ENCODE measurements around the gene SCNN1A. TPM values are rescaled to one million over a fixed set of nuclear protein-coding genes. Genes with fewer than 3 reads are reported as not detected.

Gene SCNN1A
- total RNA-seq, 1 donor from 2014 or later = 0.46 TPM

DNA sequence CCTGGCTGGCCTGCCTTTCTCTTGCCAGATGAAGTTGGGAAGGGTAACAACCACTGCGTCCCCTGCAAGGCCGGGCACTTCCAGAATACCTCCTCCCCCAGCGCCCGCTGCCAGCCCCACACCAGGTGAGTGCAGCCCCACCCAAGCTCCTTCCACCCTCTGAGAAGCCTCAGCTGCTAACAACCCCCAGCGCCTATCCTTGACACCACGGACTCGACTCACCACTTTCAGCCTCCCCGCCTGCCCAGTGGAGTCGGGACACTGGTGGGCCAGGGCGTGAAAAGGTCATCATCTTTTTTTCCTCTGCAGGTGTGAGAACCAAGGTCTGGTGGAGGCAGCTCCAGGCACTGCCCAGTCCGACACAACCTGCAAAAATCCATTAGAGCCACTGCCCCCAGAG, 10.7 kb upstream of the SCNN1A start:
- peak; percentile 62 for DNase-seq (ENCODE audit: low spot score)
- intact Hi-C loops (cut with DNase I) = no loop called here

DNA sequence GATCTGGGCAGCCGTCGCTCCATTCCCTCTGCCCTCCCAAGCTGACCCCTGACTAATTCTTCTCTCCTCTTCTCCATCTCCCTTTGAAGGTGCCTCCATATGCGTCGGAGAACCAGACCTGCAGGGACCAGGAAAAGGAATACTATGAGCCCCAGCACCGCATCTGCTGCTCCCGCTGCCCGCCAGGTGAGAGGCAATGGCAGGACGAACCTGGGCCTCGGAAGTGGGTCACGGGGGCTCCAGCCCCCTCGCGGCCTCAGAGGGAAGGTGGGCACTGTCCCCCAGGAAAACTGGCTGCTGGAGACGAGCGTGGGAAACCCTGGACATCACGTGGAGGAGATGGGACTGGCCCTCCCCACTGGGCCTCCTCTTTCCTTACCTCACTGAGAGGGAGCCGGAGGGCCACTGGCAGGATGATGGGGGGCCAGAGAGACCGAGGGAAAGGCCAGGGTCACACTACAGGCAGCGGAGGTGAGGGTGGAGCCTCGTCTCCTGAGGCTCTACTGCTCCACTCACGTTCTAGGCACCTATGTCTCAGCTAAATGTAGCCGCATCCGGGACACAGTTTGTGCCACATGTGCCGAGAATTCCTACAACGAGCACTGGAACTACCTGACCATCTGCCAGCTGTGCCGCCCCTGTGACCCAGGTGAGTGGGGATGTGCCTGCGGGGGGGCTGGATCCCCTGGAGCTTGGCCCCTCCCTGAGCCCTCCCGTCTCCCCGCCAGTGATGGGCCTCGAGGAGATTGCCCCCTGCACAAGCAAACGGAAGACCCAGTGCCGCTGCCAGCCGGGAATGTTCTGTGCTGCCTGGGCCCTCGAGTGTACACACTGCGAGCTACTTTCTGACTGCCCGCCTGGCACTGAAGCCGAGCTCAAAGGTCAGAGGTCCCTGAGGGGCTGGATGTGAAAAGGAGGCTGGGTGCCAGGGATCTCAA, 9.4 kb upstream of the SCNN1A start:
- peak; percentile 67 for DNase-seq (ENCODE audit: low spot score)
- intact Hi-C loops (cut with DNase I) = loop anchor here (1.0 kb wide), 1 partner anchor 46 kb away; no protein-coding TSS in a partner anchor

DNA sequence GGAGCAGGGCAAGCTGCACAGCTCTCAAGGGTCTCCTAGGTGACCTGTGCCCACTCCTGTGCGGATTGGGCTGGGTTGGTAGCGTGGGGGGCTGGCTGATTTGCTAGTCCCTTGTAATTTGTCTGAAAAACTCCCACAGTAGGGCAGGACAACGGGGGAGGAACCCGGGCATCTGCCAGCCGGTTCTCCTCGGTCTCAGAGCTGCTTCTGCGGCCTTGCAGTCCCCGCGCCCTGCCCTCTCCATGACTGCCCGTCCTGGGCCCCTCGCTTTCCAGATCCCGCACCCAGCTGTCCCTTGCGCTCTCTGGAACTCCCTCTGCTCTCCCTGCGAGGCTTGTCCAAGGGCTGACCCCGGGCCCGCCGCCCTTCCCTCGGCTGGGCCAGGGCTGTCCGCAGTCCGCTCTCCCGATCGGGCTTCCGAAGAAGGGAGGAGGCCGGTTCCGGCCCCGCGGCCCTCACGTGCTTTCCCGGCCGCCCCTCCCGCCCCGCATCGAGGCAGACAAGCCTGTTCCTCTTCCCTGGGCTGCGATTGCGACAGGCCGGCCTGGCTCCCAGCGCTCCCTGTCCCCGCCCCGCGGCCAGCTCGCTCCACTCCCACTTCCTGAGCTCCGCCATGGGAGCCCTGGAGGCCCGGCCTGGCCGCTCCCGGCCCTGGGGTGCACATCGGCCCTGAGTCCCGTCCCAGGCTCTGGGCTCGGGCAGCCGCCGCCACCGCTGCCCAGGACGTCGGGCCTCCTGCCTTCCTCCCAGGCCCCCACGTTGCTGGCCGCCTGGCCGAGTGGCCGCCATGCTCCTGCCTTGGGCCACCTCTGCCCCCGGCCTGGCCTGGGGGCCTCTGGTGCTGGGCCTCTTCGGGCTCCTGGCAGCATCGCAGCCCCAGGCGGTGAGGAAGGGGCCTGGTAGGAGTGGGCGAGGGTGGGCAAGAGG, 8.5 kb upstream of the SCNN1A start, which contains the start of gene LTBR:
Gene LTBR (plus strand): TSS at position 591 of the 927 bp plus-strand sequence. CDS start 197 bp downstream, at position 788.
- intact Hi-C loops (cut with DNase I) = loop anchor here (1.0 kb wide), 1 partner anchor 46 kb away; no protein-coding TSS in a partner anchor
- peak; percentile 99 for DNase-seq (ENCODE audit: low spot score)

DNA sequence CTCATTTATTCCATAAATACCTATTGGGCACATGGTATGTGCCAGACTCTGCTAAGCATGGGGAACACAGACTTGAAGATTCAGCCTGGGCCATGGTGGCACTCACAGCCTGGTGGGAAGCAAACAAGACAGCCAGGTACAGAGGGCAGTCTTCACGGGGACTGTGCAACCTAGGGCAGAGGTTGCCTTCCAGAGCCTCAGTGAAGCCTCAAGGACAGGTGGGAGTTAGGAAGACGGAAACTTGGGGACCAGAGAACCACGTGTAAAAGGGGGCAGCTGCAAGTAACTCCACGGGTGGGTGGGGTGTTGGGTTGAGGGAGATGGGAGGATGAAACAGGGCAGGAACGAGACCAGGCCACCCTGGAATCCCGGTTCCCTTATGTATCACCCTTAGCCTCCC, 7.6 kb upstream of the SCNN1A start:
- intact Hi-C loops (cut with DNase I) = no loop called here
- peak; percentile 72 for DNase-seq (ENCODE audit: low spot score)

DNA sequence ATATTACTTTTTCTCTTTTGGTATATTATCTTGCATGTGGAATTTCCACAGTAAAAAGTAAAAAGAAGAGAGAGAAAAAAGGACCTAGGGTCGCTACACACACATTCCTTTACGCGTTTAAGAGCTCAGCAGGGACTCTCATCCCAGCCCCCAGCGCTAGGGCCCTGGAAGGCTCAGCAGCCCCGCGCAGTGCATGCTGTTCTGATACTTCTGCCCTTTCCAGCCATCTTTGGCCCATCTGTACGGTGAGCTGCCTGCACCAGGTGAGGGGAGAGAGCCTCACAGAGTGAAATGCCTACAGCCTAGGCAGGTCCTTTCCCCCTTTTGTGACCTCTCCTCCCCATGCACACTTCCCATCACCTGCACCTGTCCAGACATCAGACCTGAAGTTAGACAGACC, 7.0 kb upstream of the SCNN1A start:
- peak; percentile 41 for DNase-seq (ENCODE audit: low spot score)
- intact Hi-C loops (cut with DNase I) = no loop called here

DNA sequence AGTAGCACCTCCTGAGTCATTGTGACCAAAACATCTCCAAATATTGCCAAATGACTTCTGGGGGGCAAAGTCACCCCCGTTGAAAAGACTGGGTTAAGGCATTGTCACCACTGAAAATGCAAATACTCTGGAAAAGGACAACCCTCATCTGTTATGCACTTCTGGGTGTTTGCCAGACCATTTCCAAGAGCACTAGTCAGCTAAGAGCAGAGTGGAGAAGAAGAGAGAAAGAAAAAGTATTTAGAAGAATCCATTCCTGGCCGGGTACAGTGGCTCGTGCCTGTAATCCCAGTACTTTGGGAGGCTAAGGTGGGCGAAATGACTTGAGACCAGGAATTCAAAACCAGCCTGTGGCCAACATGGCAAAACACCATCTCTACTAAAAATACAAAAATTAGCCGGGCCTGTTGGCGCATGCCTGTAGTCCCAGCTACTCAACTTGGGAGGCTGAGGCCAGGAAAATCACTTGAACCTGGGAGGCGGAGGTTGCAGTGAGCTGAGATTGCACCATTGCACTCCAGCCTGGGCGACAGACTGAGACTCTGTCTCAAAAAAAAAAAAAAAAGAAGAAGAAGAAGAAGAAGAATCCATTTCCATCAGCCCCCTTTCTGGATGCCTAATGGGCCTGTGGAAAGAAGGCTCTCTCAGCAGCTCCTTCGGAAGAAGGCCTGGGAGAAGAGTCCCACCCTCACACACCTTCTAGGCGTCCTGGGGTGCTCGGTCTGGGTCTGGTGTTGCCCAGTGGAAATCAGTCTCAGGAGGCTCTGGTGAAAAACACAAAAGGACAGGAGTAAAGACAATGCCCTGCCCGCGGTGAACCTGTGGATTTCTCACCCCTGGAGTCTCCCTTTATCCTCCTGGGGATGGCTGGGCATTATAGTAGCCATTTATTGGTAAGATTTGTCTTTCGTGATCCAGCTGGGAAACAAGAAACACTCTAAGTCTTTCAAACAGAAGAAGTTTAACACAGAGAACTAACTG, 5.1 kb upstream of the SCNN1A start:
- intact Hi-C loops (cut with DNase I) = no loop called here
- peak; percentile 26 for DNase-seq (ENCODE audit: low spot score)

DNA sequence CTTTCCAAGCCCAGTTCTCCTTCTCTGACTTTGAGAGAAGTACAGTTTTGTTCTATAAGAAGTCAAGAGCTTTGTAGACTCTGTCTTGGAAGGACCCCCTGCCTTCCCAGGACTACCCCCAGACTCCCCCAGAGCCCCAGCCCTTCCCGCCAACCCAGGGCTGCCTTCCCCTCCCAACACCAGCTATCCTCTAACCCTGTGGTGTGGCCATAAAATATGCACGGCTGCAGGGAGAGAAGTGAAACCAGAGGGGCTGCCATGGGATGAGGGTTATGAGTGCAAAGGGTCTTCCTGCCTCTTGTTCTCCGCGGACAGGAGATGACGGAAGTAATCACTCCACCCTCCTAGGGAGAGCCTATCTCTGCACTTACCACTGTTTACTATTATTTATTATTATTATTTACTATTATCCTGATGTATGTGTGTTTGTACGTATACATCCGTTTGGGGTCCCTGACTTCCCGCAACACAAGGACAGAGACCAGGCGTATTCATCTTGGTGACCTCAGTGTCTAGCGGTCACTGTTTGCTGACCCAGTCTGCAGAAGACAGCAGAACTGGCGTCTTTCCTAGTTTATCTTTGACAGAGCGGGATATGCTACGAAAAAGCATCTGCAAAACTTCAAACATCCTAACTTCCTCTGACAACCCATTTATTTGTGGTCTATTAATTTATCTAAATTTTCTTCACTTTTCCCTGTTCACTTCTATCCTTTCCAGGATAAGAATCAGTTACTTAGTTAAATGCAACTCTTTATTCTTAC, 3.5 kb upstream of the SCNN1A start:
- intact Hi-C loops (cut with DNase I) = no loop called here
- peak; percentile 44 for DNase-seq (ENCODE audit: low spot score)

DNA sequence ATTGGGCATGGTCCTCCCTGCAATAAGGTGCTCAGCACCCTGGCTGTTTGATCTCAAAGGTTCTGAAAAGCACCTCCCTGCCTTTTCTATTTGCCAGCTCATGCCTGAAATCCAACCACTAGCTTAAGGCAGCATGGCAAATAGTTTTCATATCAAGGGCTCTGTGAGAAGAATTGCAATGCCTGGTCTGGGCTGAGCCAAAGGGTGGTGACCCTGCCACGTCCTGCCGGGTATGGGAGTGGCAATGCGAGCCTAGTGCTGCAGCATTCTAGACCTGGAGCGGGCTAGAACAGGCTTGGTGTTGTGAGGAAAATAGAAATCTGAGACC, 2.3 kb upstream of the SCNN1A start:
- intact Hi-C loops (cut with DNase I) = no loop called here
- peak; percentile 72 for DNase-seq (ENCODE audit: low spot score)

DNA sequence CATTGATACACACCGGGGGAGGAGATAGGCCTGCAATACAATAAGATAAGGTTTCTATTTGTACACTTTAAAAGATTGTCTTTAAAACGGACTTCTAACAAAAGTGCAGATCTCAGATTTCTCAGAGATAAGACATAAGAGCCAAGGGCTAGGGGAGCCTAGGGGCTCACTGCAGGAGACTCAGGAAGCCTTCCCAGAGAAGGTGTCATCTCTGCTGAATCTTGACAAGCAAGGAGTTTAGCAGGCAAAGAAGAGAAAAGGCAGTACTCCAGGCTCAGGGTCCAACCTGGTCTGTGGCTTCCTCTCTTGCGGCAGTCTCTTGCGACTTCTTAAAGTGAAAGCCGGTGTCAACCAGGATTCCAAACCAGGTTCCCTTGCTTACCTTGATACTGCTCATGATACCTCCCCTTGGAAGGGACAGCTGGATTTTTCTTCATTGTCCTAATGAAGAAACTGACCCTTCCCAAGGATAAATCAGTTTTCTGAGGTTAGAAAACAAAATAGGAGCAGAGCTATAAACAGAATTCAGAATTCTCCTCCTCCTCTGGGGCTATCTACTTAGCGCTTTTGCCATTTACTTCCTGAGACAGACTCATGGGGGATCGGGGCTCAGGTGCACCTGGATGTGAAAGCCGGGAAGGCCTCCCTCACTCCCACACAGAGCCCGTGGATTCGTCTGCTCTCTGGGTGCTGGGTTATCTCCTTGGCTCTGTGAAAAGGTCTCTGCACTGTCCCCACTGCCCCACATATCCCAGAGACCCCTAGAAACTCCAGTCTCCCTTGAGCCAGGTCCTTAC, 1.7 kb upstream of the SCNN1A start:
- intact Hi-C loops (cut with DNase I) = no loop called here
- DNase-seq (ENCODE audit: low spot score) = peak; percentile 47

DNA sequence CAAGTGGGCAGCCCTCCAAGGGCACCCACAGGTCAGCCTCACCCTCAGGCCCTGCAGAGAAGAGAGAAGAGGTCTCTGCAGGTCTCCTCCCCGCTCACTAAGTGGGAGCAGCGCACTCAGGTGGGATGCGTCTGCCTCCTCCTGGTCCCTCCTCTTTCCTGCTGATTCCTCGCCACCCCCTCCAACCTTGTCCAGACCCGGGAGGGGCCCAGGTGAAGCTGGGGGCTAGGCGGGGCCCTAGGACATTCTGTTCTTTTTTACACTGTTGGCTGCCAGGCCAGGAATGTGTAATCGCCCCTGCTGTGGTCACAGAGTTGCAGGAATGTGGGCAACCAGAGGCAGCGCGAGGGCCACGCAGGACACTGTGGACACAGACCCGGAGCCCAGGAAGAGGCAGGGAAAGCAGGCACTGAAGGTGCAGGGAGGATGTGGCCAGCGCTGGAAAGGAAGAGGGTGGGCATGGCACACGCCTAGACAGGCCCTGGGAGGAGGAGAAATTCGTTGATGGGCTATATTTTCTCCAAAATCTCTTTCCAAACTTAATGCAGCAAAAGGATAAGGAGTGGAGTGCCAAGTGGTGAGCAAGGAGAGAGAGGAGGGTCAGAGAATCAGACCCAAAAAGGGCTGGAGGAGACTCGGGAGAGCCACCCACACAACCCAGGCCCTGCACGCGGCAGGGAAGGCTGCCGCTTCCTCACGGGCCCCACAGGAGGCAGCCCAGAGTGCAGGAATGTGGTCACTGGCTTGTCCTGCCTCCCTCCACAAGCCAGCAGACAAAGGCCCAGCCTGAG, 911 bp upstream of the SCNN1A start:
- peak; percentile 82 for DNase-seq (ENCODE audit: low spot score)
- intact Hi-C loops (cut with DNase I) = no loop called here

DNA sequence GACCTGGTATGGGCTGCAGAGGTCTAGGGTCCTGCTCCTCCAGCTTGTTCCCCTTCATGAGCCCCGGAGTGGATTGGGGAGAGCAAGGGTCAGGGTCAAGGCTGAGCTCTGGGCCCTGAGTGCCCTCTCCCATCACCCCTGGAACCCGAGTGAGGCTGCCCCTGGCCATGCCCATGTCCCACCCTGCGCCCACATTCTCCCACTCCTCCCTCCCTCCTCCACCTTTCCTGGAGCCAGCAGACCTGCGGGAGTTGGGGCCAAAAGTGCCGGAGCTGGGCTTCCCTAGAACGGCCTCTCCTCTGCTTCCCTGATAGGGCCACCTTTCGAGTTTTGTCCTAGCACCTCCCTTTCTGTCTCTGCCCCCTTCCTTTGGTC, 590 bp downstream of the SCNN1A start:
- intact Hi-C loops (cut with DNase I) = no loop called here
- peak; percentile 46 for DNase-seq (ENCODE audit: low spot score)

DNA sequence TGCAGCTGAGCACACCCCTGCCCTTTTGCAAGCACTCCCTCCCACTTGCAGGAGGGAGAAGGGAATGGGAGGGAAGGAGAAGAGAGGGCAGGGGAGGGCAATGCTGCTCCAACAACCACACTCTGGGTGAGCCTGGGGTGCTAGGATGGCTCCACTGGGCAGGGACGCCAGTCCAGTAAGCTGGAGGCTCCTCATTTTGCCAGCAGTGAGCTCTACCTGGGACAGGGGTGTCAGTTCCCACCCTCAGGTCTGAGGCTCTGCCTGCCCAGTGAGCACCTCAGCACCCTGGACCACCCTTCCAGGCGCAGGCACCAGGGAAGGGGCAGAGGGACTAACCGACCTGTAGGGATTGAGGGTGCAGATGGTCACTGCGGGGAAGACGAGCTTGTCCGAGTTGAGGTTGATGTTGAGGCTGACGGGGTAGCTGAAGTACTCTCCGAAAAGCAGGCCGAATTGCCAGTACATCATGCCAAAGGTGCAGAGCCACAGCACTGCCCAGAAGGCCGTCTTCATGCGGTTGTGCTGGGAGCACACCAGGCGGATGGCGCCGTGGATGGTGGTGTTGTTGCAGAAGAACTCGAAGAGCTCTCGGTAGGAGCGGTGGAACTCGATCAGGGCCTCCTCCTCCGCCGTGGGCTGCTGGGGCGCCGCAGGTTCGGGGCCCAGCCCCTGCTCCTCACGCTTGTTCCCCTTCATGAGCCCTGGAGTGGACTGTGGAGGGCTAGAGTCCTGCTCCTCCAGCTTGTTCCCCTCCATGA, 1.2 kb downstream of the SCNN1A start:
- intact Hi-C loops (cut with DNase I) = no loop called here
- DNase-seq (ENCODE audit: low spot score) = peak; percentile 60

DNA sequence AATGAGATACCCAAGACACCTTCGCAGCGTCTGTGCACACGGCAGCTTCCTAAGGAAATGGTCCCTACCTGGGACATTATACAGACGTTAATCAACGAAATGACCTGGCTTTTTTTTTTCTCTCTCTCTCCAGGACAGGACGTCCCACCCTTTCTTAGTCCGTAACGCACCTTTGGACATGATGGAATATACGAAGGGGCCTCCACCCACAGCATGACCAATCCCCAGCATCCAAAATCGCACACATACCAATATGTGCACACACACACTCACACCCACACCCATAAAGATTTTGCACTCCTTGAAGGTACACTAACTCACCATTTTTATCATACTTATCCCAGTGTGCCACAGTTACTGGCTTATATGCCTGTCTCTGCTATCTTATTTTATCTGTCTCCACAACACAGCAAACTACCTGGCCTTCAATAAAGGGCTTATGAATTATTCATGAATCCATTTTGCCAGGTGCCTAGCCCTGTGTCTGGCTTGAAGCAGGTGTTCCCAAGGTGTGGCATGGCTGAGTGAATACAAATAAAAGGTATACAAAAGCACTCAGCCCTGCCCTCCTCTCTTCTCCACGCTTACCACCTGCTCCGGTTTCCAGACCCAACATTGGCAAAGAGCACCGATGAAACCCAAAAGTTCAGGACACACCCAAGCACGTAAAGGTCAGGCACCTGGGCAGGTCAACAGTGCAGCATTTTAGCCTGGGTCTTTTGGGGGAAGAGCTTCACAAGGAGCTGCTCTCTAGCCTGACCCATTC, 2.2 kb downstream of the SCNN1A start:
- intact Hi-C loops (cut with DNase I) = no loop called here
- DNase-seq (ENCODE audit: low spot score) = no peak

DNA sequence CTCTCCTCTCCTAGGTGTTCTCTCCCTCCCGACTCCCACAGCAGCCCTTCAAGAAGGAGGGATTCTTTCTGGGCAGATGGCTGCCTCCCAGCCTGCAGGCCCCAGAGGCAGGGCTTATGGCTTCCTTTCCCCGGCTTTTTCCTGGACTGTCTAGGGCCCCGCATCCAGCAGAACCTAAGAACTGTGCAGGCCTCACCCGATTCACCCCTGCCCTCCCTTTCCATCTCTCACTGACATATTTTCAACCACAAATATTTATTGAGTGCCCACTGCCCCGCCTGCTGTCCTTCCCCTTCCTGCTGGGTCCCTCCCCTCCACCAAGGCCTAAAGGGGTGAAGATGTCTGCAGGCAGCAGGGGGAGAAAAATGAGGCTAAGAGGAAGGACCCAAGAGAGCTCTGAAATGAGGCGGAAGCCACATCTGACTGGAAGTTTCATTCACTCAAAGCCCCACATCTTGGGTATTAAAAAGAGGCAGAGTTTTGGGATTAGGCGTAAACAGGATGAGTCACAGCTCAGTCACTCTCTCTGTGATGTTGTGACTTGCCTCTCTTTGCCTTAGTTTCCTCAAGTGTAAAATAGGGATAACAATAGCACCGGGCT, 2.9 kb downstream of the SCNN1A start:
- intact Hi-C loops (cut with DNase I) = no loop called here
- peak; percentile 67 for DNase-seq (ENCODE audit: low spot score)

All from cardiac septum (tissue), 1 donor.